GM20000 (cell line): ENCODE measurements around the gene PPP2R1B.

ENCODE experiments used
- DNase-seq: peaks from one replicate; pipeline ENCODE4 v3.0.0; 2012; ENCODE audit warnings: low spot score
- TF ChIP-seq, protein P1 (sequence below): IDR thresholded peaks from 2 replicates; pipeline ENCODE4 v1.5.1; 2012; ENCODE audit warnings: mild to moderate bottlenecking, control low read depth; ENCODE audit errors: extremely low read depth, missing control alignments

Gene PPP2R1B

DNA sequence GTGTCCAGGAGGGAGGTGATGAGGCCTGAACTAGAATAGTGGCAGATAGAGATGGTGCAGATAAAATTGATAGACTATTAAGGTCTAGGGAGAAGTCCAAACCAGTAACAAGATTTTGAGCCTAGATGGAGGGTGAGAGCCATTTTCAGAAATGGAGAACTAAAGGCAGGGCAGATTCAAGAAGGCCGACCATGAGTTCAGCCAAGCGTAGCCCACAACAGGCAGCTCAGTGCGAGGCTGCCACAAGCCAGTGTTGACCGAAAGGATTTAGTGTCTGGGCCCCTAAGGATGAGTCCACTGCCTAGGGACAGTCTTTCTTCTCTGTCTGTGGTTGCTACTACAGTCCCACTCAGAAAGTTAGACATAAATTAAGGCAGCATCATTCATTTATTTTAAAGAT, 51.7 kb downstream of the PPP2R1B start:
- no peak for DNase-seq
- TF ChIP-seq, protein P1, sequence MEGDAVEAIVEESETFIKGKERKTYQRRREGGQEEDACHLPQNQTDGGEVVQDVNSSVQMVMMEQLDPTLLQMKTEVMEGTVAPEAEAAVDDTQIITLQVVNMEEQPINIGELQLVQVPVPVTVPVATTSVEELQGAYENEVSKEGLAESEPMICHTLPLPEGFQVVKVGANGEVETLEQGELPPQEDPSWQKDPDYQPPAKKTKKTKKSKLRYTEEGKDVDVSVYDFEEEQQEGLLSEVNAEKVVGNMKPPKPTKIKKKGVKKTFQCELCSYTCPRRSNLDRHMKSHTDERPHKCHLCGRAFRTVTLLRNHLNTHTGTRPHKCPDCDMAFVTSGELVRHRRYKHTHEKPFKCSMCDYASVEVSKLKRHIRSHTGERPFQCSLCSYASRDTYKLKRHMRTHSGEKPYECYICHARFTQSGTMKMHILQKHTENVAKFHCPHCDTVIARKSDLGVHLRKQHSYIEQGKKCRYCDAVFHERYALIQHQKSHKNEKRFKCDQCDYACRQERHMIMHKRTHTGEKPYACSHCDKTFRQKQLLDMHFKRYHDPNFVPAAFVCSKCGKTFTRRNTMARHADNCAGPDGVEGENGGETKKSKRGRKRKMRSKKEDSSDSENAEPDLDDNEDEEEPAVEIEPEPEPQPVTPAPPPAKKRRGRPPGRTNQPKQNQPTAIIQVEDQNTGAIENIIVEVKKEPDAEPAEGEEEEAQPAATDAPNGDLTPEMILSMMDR = no peak

DNA sequence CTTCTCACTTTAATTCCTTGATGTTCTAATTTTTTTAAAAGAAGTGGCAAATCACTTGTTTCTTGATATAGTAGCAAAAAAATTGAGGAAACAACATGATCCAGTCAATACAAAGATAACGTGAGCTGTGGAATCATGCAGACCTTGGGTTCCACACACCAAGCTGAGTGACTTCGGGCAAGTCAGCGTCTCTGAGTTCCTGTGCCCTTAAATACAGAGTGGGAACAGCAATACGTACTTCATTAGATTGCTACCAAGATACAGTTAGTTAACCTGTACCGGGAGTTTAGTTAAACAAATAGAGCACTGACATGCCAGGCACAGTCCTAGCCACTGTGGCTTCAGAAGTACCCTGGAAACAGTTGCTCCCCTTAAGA, 58.5 kb downstream of the PPP2R1B start:
- TF ChIP-seq, protein P1 = no peak
- DNase-seq = no peak

GRCh38 chr11:111707039-111707690, 59.0 kb downstream of the PPP2R1B start:
- DNase-seq = no peak
- TF ChIP-seq, protein P1 = no peak

DNA sequence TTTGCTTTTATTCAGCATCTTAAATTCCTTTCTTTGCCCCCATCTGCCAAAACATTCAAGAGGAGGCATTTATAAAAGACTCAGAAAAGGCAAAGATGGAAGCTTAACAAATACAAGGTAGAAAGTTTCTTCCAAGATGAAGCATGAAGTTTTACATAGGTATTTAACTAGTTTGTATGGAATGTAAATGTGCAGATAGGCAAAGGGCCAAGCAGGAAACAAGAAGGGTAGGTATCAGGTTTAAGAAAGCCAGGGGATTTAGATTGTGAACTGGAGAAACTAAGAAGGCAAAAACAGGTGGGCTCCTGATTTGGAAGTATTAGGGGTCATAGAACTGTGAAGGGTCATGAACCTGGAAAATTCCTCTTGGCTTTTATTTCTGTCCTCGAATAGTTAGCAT, 62.6 kb downstream of the PPP2R1B start:
- DNase-seq = no peak
- TF ChIP-seq, protein P1 = no peak

DNA sequence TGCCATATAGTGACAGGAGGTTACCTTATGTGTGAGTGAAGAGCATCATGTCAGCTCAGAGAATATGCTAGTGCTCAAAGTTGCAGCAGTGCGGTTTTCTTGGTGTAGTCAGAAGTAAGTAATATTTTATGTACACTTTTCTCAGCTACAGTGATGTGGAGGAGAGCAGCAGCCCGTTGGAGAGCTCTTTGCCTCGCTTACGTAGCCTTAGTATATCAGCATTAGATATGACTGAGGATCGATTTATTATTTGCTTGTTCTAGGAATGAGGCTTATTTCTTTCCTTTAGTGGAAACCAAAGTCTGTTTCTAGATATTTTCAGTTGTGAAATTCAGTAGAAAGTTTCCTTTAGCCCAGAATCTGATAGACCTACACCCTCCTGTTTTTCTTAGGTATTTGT, 63.6 kb downstream of the PPP2R1B start:
- no peak for DNase-seq
- TF ChIP-seq, protein P1 = no peak

- DNase-seq = no peak
- TF ChIP-seq, protein P1 = no peak
Observed at GRCh38 chr11:111700162-111700561, 66.0 kb downstream of the PPP2R1B start.

DNA sequence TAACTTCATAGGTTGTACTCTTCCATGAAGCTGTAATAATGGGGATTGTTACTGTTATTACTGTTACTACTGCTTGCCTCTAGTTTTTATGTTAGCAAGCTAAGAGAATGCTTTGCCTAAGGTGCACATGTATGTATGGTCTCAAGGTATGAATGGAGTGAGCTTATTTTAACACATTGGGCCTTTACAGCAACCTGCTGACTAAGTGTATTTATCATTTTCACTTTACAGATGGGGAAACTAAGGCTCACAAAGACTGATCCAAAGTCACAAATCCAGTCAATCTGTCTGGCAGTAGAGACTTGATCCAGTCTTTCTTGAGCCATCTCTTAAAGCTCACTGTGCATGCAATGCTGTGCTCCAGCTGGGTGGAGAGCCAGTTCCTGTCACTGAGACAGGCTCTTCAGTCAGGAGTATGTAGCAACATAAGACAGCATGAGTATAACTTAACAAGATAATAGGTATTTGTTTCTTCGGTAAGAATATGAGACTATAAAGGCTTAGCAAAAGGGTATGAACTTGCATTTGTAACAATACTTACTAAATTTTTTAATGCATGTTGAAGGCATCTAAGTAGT, 66.5 kb downstream of the PPP2R1B start:
- TF ChIP-seq, protein P1 = no peak
- DNase-seq = no peak
